ENCODE measurements around the gene NUDT3.

The NUDT3 gene

GRCh38 chr6:34317882-34318498 lies 74.5 kb downstream of the NUDT3 start:
- DNase-seq = no peak

GRCh38 chr6:34317172-34317477 lies 75.3 kb downstream of the NUDT3 start:
- no peak for DNase-seq

GRCh38 chr6:34316431-34317171 lies 75.9 kb downstream of the NUDT3 start:
- DNase-seq = no peak

GRCh38 chr6:34315780-34316179 lies 76.7 kb downstream of the NUDT3 start:
- DNase-seq = no peak

GRCh38 chr6:34315256-34315655 lies 77.2 kb downstream of the NUDT3 start:
- no peak for DNase-seq

GRCh38 chr6:34312259-34312658 lies 80.2 kb downstream of the NUDT3 start:
- no peak for DNase-seq

- no peak for DNase-seq
Observed at GRCh38 chr6:34310817-34311216, 81.7 kb downstream of the NUDT3 start.

GRCh38 chr6:34308483-34308882 lies 84.0 kb downstream of the NUDT3 start:
- no peak for DNase-seq

- DNase-seq = no peak
Observed at GRCh38 chr6:34305982-34306708, 86.3 kb downstream of the NUDT3 start.

- DNase-seq = no peak
Observed at GRCh38 chr6:34305497-34305896, 87.0 kb downstream of the NUDT3 start.

GRCh38 chr6:34304164-34304563 lies 88.3 kb downstream of the NUDT3 start:
- DNase-seq = no peak

- DNase-seq = no peak
Observed at GRCh38 chr6:34302929-34303328, 89.5 kb downstream of the NUDT3 start.

GRCh38 chr6:34301408-34301807 lies 91.1 kb downstream of the NUDT3 start:
- DNase-seq = no peak

- DNase-seq = no peak
Observed at GRCh38 chr6:34300332-34300751, 92.1 kb downstream of the NUDT3 start.

- DNase-seq = no peak
Observed at GRCh38 chr6:34298941-34299340, 93.5 kb downstream of the NUDT3 start.

GRCh38 chr6:34295721-34296120 lies 96.7 kb downstream of the NUDT3 start:
- DNase-seq = no peak

- DNase-seq = no peak
Observed at GRCh38 chr6:34292954-34293353, 99.5 kb downstream of the NUDT3 start.

GRCh38 chr6:34289137-34289536 lies 103.3 kb downstream of the NUDT3 start:
- no peak for DNase-seq

GRCh38 chr6:34288581-34288980 lies 103.9 kb downstream of the NUDT3 start:
- no peak for DNase-seq

GRCh38 chr6:34285448-34286164 lies 106.9 kb downstream of the NUDT3 start:
- no peak for DNase-seq

GRCh38 chr6:34284563-34285447 lies 107.7 kb downstream of the NUDT3 start:
- DNase-seq = no peak

GRCh38 chr6:34281702-34282334 lies 110.7 kb downstream of the NUDT3 start:
- no peak for DNase-seq

Measured in NCI-H774 (cell line).